HG02884 (cell line): ENCODE data around the gene ADAM11.
"Not testable (repeated sequence)": the region's sequence is repeated elsewhere in the genome, so short reads cannot be mapped to it uniquely, and the experiment has no call there.

Experiments used
- ATAC-seq: cut with Tn5 transposase; IDR thresholded peaks from one replicate; pipeline ENCODE4 v1.9.1; 2021; ENCODE audit warnings: mild to moderate bottlenecking, moderate library complexity; ENCODE audit not compliant: unreplicated experiment

ADAM11 gene, protein sequence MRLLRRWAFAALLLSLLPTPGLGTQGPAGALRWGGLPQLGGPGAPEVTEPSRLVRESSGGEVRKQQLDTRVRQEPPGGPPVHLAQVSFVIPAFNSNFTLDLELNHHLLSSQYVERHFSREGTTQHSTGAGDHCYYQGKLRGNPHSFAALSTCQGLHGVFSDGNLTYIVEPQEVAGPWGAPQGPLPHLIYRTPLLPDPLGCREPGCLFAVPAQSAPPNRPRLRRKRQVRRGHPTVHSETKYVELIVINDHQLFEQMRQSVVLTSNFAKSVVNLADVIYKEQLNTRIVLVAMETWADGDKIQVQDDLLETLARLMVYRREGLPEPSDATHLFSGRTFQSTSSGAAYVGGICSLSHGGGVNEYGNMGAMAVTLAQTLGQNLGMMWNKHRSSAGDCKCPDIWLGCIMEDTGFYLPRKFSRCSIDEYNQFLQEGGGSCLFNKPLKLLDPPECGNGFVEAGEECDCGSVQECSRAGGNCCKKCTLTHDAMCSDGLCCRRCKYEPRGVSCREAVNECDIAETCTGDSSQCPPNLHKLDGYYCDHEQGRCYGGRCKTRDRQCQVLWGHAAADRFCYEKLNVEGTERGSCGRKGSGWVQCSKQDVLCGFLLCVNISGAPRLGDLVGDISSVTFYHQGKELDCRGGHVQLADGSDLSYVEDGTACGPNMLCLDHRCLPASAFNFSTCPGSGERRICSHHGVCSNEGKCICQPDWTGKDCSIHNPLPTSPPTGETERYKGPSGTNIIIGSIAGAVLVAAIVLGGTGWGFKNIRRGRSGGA

DNA sequence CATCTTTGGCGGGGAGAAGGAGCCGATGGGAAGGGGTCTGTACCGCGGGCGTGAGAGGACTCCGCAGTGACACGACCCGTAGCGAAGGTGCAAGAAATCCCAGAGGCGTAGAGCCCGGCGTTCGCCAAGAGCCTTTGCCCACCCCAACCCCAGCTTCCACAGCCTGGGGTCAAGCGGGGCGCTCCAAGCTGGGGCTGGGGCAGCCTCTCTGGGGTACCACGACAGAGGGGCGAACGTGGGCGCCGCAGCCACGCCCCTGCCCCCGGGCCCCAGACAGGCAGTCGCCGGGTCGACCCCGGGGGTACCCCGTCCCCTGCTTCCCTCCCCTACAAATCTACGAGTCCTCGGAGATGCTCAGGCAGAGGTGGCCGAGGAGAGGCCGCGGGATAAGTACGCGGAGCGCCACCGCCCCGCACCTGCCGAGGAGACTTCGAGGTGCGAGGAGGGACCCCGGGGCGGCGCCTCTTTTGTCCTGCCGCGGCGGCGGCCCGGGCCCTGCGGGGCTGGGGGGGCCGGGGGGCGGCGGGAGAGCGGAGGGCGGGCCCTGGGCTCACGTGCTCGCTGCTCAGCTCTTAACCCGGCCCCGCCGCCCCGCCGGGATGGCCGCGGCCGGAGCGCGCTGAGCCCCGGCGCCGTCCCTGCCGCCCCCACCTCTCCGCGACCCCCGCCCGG is at the start of gene ADAM11:
TSS of gene ADAM11 (plus strand) at position 575 of the 672 bp plus-strand sequence. CDS start 212 bp downstream, outside the sequence.
- ATAC-seq = no peak

GRCh38 chr17:44719444-44719843 is 39.3 kb upstream of the ADAM11 start:
- ATAC-seq = no peak

- no peak for ATAC-seq
Observed at GRCh38 chr17:44722254-44722653, 36.5 kb upstream of the ADAM11 start.

GRCh38 chr17:44726121-44726520 is 32.7 kb upstream of the ADAM11 start:
- not testable (repeated sequence) for ATAC-seq

DNA sequence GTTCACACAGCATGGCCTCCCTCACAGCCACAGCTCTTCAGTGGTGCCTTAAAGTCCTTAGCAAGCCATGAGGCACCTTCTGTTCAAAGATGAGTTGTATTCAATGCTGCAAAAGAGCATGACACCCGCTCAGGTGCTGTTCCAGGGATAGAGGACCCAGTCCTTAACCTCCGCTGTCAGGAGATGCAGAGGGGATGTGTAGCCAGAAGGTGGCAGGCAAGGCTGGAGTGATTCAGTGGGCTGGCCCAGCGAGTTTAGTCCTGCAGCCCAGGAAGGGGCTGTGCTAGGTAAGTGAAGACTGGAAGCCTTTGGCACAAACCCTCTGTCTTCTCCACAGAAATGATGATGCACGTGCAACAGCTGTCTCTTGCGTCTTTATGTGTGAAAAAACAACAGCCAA is 25.0 kb upstream of the ADAM11 start:
- no peak for ATAC-seq

- ATAC-seq = no peak
Observed at GRCh38 chr17:44734272-44734671, 24.5 kb upstream of the ADAM11 start.

- no peak for ATAC-seq
Observed at GRCh38 chr17:44736551-44737240, 22.1 kb upstream of the ADAM11 start.

DNA sequence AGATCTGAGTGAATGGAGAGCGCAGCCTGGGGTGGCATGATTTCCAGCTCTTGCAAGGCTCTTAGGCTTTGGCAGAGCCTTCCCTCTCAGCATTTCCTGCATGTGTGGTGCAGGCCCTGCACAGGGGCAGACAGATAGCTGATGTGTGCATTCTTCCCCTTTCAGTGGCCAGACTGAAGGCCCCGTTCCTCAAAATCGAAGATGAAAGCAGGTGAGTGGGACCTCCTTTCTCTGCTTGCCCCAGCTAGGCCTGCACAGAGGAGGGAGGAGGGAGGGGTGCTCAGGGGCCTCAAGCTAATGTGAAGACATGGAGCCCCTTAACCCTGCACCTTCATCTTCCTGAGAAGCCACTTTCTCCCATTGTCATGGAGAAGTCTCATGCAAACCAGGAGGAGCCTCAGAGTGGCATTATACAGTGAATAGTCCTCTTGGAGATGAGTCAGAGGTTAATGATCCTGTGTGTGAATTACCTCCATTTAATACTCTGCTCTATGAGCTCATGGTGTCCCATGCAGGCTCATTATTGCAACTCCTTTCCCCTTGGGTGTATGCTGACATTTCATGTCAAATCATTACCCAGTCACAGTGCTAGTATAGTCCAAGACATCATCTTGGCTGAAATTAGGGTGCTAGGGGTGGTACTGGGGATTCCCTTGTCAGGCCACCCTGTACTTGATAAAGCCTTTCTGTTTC is 20.4 kb upstream of the ADAM11 start:
- ATAC-seq = no peak

DNA sequence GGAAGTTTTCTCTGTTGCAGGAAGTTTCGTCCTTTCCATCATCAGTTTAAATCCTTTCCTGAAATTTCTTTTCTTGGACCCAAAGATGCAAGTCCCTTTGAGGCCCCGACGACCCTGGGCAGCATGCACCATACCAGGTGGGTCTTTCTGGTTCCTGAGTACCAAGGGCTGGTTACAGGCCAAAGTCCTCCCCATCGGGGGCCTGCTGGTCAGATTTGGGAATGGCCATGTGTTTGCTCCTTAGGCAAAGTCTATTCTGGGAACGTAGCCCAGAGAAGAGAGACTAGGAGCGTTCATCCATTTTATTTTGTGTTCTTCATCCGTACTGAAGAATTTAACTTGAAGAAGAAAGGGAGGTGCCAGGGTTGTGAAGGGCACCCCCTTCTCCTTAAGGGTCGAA is 17.5 kb upstream of the ADAM11 start:
- no peak for ATAC-seq

GRCh38 chr17:44745301-44745700 is 13.5 kb upstream of the ADAM11 start:
- no peak for ATAC-seq

DNA sequence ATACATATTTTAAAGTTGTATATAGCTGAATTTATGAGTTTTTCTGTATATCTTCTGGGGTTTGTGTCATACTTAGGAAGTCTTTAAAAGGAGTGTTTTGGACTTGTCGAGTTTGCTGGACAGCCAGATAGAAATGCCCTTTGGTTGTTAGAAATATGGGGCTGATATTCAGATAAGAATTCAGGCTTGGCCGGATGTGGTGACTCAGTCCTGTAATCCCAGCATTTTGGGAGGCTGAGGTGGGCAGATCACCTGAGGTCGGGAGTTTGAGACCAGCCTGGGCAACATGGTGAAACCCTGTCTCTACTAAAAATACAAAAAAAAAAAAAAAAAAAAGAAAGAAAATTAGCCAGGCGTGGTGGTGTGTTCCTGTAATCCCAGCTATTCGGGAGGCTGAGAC is 13.1 kb upstream of the ADAM11 start:
- ATAC-seq = not testable (repeated sequence)

DNA sequence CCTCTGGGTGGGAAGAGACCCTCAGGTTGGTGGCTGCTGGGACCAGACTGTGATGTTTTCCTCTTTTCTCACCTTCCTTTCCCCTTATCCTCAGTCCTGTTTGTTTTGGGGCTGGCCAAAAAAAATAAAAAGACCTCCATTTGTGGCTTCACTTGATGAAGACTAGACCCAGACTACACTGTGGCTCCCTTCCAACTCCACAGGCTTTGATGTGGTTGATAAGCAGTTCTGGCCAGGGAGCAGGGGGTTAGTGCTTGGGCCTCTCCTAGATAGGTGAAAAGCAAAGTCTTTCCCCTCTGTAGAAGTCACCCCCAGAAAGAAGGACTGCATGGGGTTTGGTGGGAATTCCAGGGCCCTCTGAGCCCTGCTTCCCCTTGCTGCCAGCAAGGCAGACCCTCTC is 11.2 kb upstream of the ADAM11 start:
- ATAC-seq = no peak

GRCh38 chr17:44749076-44749979 is 9.5 kb upstream of the ADAM11 start:
- no peak for ATAC-seq

GRCh38 chr17:44749980-44750318 is 8.8 kb upstream of the ADAM11 start:
- no peak for ATAC-seq

- no peak for ATAC-seq
Observed at GRCh38 chr17:44751331-44751730, 7.5 kb upstream of the ADAM11 start.

DNA sequence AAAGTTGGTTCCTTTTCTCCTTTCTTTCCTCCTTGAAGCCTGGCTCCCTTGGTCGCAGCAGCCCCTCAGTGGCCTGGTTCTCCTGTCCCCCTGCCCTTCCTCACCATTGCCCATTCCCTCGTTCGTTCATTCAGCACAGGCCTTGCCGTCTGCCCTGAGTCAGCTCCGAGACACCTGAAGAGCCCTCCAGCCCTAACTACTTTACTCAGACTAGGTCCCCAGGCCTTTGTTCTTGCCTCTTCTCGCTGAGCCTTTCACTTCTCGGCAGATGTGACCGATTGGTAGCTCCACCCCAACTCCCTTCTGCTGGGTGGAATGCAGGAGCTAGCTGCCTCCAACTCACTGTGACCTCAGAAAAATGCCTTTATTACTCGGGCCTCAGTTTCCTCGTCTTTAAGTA is 7.0 kb upstream of the ADAM11 start:
- no peak for ATAC-seq

GRCh38 chr17:44752953-44753861 is 5.6 kb upstream of the ADAM11 start:
- no peak for ATAC-seq

DNA sequence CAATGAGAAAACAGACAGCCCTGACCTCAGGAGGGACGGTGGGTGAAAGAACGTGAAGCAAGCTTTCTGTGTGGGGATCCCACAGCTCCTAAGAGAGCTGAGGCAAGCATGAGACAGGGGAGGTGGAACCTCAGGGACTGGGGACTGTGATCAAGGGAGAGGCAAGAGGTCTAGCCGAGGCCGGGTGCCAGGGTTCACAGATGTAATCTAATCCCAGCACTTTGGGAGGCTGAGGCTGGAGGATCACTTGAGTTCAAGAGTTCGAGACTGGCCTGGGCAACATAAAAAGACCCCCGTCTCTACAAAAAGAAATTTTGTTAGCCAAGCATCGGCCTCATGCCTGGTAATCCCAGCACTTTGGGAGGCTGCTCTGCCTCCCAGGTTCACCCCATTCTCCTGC is 4.5 kb upstream of the ADAM11 start:
- ATAC-seq = no peak
